GM21526 (cell line): Measurements from ENCODE around the gene PRKG2.

ENCODE experiments used
- ATAC-seq: cut with Tn5 transposase; IDR thresholded peaks from one replicate; pipeline ENCODE4 v1.9.1; 2021; ENCODE audit warnings: moderate library complexity; ENCODE audit not compliant: unreplicated experiment, low FRiP score

Gene PRKG2

GRCh38 chr4:81217779-81218178 lies 2.8 kb upstream of the PRKG2 start:
- no peak for ATAC-seq

GRCh38 chr4:81215931-81216330 lies 909 bp upstream of the PRKG2 start:
- no peak for ATAC-seq

- no peak for ATAC-seq
Measured at GRCh38 chr4:81214144-81214880, 710 bp downstream of the PRKG2 start.

GRCh38 chr4:81213671-81214070 lies 1.4 kb downstream of the PRKG2 start:
- ATAC-seq: no peak

- no peak for ATAC-seq
Measured at GRCh38 chr4:81211956-81212355, 3.1 kb downstream of the PRKG2 start.

GRCh38 chr4:81207828-81208227 lies 7.2 kb downstream of the PRKG2 start:
- no peak for ATAC-seq

- no peak for ATAC-seq
Measured at GRCh38 chr4:81205302-81205701, 9.7 kb downstream of the PRKG2 start.

GRCh38 chr4:81204571-81204970 lies 10.5 kb downstream of the PRKG2 start:
- no peak for ATAC-seq

GRCh38 chr4:81199831-81200230 lies 15.2 kb downstream of the PRKG2 start:
- ATAC-seq: no peak

GRCh38 chr4:81198609-81199008 lies 16.4 kb downstream of the PRKG2 start:
- ATAC-seq: no peak

- ATAC-seq: no peak
Measured at GRCh38 chr4:81197864-81198524, 17.0 kb downstream of the PRKG2 start.

- no peak for ATAC-seq
Measured at GRCh38 chr4:81196126-81196650, 18.8 kb downstream of the PRKG2 start.

- no peak for ATAC-seq
Measured at GRCh38 chr4:81195475-81195874, 19.5 kb downstream of the PRKG2 start.

- no peak for ATAC-seq
Measured at GRCh38 chr4:81194286-81194685, 20.7 kb downstream of the PRKG2 start.

GRCh38 chr4:81180916-81181315 lies 34.1 kb downstream of the PRKG2 start:
- no peak for ATAC-seq

GRCh38 chr4:81179326-81179725 lies 35.7 kb downstream of the PRKG2 start:
- ATAC-seq: no peak

- ATAC-seq: no peak
Measured at GRCh38 chr4:81173213-81173612, 41.8 kb downstream of the PRKG2 start.

GRCh38 chr4:81166458-81167160 lies 48.4 kb downstream of the PRKG2 start:
- ATAC-seq: no peak

- ATAC-seq: no peak
Measured at GRCh38 chr4:81165861-81166430, 49.1 kb downstream of the PRKG2 start.

GRCh38 chr4:81164623-81165416 lies 50.2 kb downstream of the PRKG2 start:
- ATAC-seq: no peak
